Bronchial epithelial cell (primary cell): Measurements from ENCODE around the gene HLCS. TPM values are rescaled to one million over a fixed set of nuclear protein-coding genes. Genes with fewer than 3 reads are reported as not detected.

Experiments used
- DNase-seq: peaks from one replicate; pipeline ENCODE4 v3.0.0-alpha.2; 2010; ENCODE audit warnings: low read depth
- FAIRE-seq: peaks from 2 replicates; lab custom pipeline; 2011; peaks lifted over from hg19 to GRCh38; lab: Jason Lieb, UNC
- H3K27me3 ChIP-seq: 2 replicates; pipeline ENCODE4 v1.5.1; 2011; ENCODE audit warnings: low read length; ENCODE audit not compliant: control insufficient read depth, insufficient read depth
- H3K36me3 ChIP-seq: 2 replicates; pipeline ENCODE4 v1.5.1; 2011; ENCODE audit warnings: low read length; ENCODE audit not compliant: control insufficient read depth, insufficient read depth
- H3K4me3 ChIP-seq: 2 replicates; pipeline ENCODE4 v1.5.1; 2011; ENCODE audit warnings: mild to moderate bottlenecking, low read depth, low read length, control low read depth
- CTCF ChIP-seq: IDR thresholded peaks from 2 replicates; pipeline ENCODE4 v1.5.1; 2011; ENCODE audit warnings: mild to moderate bottlenecking, moderate library complexity, low read length, control low read depth, inconsistent platforms; ENCODE audit not compliant: insufficient read depth, severe bottlenecking
- total RNA-seq: library from RNA; depleted of rRNA; stranded (reverse); fragments of >200 nt; gene quantifications from 2 replicates; pipeline ENCODE4 v1.2.1, GENCODE V29; 2014

The HLCS gene
- total RNA-seq, 1 donor from 2014 or later = 26.3 TPM

- DNase-seq (no peak), FAIRE-seq (no peak)
- TF ChIP-seq CTCF = no peak
- no peak overlapping the region for H3K4me3 ChIP-seq
- no peaks in the 10 kb centered on the region for H3K36me3 ChIP-seq
- no peaks in the 10 kb centered on the region for H3K27me3 ChIP-seq
Measured at GRCh38 chr21:36721817-36722216, 244.7 kb downstream of the HLCS start.

- Histone ChIP-seq H3K27me3 (no peaks in the 10 kb centered on the region), H3K36me3 (no peaks in the 10 kb centered on the region), H3K4me3 (no peak overlapping the region)
- no peak for DNase-seq
- TF ChIP-seq CTCF = no peak
- FAIRE-seq = no peak
Measured at GRCh38 chr21:36719614-36720013, 246.9 kb downstream of the HLCS start.

- Histone ChIP-seq H3K27me3 (peaks cover 2% of the 10 kb centered on the region), H3K4me3 (no peak overlapping the region), H3K36me3 (no peaks in the 10 kb centered on the region)
- DNase-seq (no peak), FAIRE-seq (no peak)
- TF ChIP-seq CTCF = no peak
Measured at GRCh38 chr21:36718951-36719501, 247.4 kb downstream of the HLCS start.

DNA sequence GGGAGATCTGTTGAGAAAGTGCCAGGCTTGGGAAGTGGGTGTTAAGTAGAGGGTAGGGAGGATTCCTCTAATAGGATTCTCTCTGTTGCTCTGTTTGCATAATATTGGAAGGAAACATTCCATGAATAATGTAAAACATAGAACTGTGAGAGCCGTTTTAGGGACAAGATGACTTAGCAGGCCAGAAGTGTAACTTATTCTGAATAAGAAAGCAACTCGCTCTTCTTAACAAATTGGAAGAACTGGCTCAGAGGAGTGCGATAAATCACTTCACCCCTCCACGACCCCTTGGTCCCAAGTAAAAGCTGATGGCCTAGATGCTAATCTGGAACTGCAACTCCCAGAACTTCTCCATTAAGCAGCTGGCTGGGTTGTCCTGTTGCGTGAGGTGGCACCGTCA lies 248.5 kb downstream of the HLCS start:
- no peak for TF ChIP-seq CTCF
- no peaks in the 10 kb centered on the region for H3K36me3 ChIP-seq
- no peak for DNase-seq
- H3K4me3 ChIP-seq = no peak overlapping the region
- peaks cover 2% of the 10 kb centered on the region for H3K27me3 ChIP-seq
- no peak for FAIRE-seq

DNA sequence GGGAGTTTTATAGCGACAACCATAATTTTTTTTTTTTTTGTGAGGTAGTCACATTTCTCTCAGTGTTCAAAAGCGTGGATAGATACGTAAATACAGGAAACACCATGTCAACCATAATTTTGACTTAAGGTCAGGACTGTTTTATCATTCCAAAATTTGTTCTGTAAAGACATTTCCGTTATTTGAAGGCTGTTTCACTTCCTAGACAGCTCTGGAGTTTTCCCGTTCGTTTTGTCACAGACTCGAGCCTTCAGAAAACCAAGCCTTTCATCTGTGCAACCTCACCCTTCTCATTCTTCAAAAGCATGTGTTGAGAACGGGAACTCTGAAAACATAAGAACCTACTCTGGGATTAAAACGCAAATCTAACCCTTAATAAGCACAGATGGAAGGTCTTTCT lies 249.6 kb downstream of the HLCS start:
- no peak for TF ChIP-seq CTCF
- Histone ChIP-seq H3K36me3 (no peaks in the 10 kb centered on the region), H3K27me3 (peaks cover 2% of the 10 kb centered on the region), H3K4me3 (no peak overlapping the region)
- DNase-seq (no peak), FAIRE-seq (no peak)

DNA sequence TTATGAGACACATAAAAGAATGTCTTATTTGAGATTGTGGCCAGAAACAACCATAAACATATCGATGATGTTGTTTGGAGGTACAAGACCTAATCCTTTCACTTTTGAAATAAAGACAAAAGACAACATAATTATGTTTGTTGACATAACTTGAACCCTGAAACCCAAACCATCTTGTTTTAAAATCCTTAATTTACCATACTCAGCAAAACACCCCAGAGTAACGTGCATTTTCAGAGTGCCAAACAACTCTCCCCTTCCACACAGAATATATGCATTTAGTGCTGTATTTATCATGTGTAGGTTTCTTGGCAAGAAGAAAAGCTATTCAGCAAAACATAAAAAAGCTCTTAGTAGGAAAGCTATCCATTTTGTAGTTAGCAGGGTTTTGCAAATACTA lies 250.1 kb downstream of the HLCS start:
- TF ChIP-seq CTCF = no peak
- Histone ChIP-seq H3K36me3 (no peaks in the 10 kb centered on the region), H3K27me3 (peaks cover 2% of the 10 kb centered on the region), H3K4me3 (no peak overlapping the region)
- FAIRE-seq = no peak
- DNase-seq = no peak
